ENCODE measurements around the gene PTPRG. TPM values are rescaled to one million over a fixed set of nuclear protein-coding genes. Genes with fewer than 3 reads are reported as not detected.
"Not testable (repeated sequence)": the region's sequence is repeated elsewhere in the genome, so short reads cannot be mapped to it uniquely, and the experiment has no call there.

PTPRG gene
- total and polyA plus RNA-seq, 2 donors: 22.7 to 95.3 TPM

- no peak for DNase-seq (ENCODE audit: extremely low spot score)
These were observed 124.9 kb downstream of the PTPRG start for GRCh38 chr3:61686228-61686648.

DNA sequence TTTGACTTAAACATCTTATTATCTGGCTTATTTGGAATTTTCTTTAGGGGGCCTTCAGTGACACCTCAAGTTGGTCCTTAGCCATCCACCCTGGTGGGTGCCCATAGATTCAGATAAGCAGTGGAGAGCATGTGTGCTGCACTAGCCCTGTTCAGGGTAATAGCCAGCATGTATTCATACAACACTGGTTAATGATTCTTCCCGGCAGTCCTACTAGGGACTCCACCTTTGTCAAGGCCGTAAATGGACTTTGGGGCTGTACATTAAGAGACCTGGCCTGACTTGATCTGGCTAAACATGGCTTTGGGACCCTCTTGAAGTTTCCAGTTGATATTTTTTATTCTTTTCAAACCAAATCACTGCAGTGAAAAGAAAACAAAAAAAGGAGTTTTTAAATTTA is 125.8 kb downstream of the PTPRG start:
- DNase-seq (ENCODE audit: extremely low spot score): no peak
- no peak overlapping the region for H3K27ac ChIP-seq (ENCODE audit: low read depth)
- no peaks in the 10 kb centered on the region for H3K36me3 ChIP-seq (ENCODE audit: insufficient read depth)
- no peaks in the 10 kb centered on the region for H3K4me1 ChIP-seq (ENCODE audit: insufficient read depth)
- no peak overlapping the region for H3K4me3 ChIP-seq (ENCODE audit: low read depth, low read length)
- 96% methylated on average over 2 of the region's 2 CpGs for WGBS

More at GRCh38 chr3:61686228-61686648, 124.9 kb downstream of the PTPRG start:
- WGBS: 94% methylated on average over 3 of the region's 3 CpGs
- no peaks in the 10 kb centered on the region for H3K36me3 ChIP-seq (ENCODE audit: insufficient read depth)
- H3K4me3 ChIP-seq (ENCODE audit: low read depth, low read length): no peak overlapping the region
- no peak overlapping the region for H3K27ac ChIP-seq (ENCODE audit: low read depth)
- no peaks in the 10 kb centered on the region for H3K4me1 ChIP-seq (ENCODE audit: insufficient read depth)

DNA sequence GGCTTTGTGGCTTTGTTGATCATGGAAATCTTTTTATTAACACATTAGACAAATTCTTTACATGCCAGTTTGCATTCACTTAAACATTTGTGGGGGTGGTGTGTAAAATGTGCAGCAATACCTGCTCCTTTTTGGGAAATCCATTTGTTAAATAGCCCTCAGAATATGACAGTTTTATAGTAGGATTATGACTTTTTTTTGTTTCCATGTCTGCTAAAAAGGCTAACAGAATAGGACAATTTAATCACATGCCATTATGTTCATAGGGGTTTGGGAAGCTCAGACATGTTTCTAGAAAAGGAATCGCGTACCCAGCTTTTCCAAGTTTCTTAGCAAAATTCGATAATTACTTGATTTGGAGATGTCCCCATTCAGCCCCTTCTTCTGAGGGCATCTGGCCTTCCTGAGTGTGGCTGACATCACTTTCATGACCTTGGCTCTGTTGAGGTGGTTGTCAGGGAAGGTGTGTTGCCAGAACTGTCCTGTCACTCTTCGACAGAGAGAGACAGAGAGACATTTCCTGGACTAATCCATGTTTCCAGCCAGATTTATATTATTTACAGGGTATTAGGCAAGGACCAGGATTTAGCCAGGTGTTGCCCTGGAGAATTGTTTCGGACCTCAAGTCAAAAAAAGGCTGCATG is 126.4 kb downstream of the PTPRG start:
- DNase-seq (ENCODE audit: extremely low spot score): no peak
- Histone ChIP-seq H3K4me3 (ENCODE audit: low read depth, low read length) (no peak overlapping the region), H3K27ac (ENCODE audit: low read depth) (no peak overlapping the region), H3K36me3 (ENCODE audit: insufficient read depth) (no peaks in the 10 kb centered on the region), H3K4me1 (ENCODE audit: insufficient read depth) (no peaks in the 10 kb centered on the region)
- 82% methylated on average over 5 of the region's 5 CpGs for WGBS

DNA sequence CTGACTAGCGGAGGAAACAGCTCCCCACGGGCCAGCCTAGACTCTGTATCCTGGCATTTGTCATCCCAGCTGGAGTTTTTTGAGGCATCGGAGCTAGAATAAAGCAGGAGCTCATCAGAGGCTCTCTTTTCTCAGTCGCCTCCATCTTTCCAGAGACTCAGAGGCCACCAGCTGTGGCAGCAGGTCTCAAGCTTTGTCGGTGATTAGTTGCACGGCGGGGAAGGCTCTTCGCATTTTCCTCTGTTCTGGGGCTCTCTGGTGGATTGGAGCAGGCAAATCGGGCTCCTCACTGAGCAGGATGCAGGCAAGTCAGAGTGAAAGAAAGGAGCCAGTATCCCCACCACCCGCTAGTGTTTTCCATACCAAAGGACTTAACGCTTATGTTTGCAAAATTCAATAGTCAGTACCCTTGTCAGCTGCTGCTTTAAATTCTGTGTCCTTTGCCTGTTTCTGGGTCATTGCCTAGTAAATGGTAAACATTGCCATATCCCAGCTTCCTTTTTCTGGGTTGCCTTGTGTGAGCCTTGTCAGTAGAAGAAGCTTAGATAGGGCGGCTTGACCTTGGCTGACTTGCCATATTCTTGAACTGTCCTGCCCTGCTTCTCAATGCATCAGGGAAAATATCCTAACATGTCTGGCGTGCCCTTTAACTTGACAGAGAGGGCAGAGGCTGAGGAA is 127.1 kb downstream of the PTPRG start:
- no peak overlapping the region for H3K27ac ChIP-seq (ENCODE audit: low read depth)
- H3K36me3 ChIP-seq (ENCODE audit: insufficient read depth): no peaks in the 10 kb centered on the region
- DNase-seq (ENCODE audit: extremely low spot score): no peak
- no peak overlapping the region for H3K4me3 ChIP-seq (ENCODE audit: low read depth, low read length)
- 80% methylated on average over 13 of the region's 13 CpGs for WGBS
- no peaks in the 10 kb centered on the region for H3K4me1 ChIP-seq (ENCODE audit: insufficient read depth)

GRCh38 chr3:61690016-61690415 is 128.6 kb downstream of the PTPRG start:
- Histone ChIP-seq H3K4me3 (ENCODE audit: low read depth, low read length) (no peak overlapping the region), H3K27ac (ENCODE audit: low read depth) (no peak overlapping the region), H3K36me3 (ENCODE audit: insufficient read depth) (no peaks in the 10 kb centered on the region), H3K4me1 (ENCODE audit: insufficient read depth) (no peaks in the 10 kb centered on the region)
- DNase-seq (ENCODE audit: extremely low spot score): no peak
- 95% methylated on average over 5 of the region's 5 CpGs for WGBS

- Histone ChIP-seq H3K36me3 (ENCODE audit: insufficient read depth) (no peaks in the 10 kb centered on the region), H3K4me3 (ENCODE audit: low read depth, low read length) (no peak overlapping the region), H3K27ac (ENCODE audit: low read depth) (no peak overlapping the region), H3K4me1 (ENCODE audit: insufficient read depth) (no peaks in the 10 kb centered on the region)
- DNase-seq (ENCODE audit: extremely low spot score): no peak
- WGBS: 74% methylated on average over 2 of the region's 2 CpGs
These were observed 130.1 kb downstream of the PTPRG start for GRCh38 chr3:61691466-61691865.

GRCh38 chr3:61697301-61697700 is 135.9 kb downstream of the PTPRG start:
- no peak overlapping the region for H3K27ac ChIP-seq (ENCODE audit: low read depth)
- no peak for DNase-seq (ENCODE audit: extremely low spot score)
- H3K36me3 ChIP-seq (ENCODE audit: insufficient read depth): no peaks in the 10 kb centered on the region
- no peak overlapping the region for H3K4me3 ChIP-seq (ENCODE audit: low read depth, low read length)
- WGBS: 69% methylated on average over 2 of the region's 2 CpGs
- no peaks in the 10 kb centered on the region for H3K4me1 ChIP-seq (ENCODE audit: insufficient read depth)

- DNase-seq (ENCODE audit: extremely low spot score); H3K27ac ChIP-seq (ENCODE audit: low read depth); H3K4me1 ChIP-seq (ENCODE audit: insufficient read depth); H3K36me3 ChIP-seq (ENCODE audit: insufficient read depth); H3K4me3 ChIP-seq (ENCODE audit: low read depth, low read length): not testable (repeated sequence)
- WGBS: 95% methylated on average over 3 of the region's 3 CpGs
These were observed 137.1 kb downstream of the PTPRG start for GRCh38 chr3:61698278-61699072.

DNA sequence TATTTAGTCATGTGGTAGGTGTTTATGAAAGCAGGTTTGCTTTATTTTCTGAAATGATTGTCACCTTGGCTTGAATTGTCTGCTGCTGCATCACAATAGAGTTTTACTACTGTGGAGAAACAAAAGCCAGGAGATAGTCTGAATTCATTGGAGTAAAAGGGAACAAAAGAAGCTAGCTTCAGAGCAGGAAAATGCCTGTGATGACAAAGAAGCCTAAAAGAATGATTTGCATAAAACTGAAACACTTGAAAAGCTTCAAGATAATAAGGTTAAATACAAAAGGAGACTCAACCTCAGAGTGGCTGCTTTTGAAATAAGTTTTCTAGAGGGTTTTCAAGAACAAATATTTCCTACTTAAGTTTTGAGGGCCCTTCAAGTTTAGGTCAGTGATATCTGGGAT is 138.3 kb downstream of the PTPRG start:
- H3K36me3 ChIP-seq (ENCODE audit: insufficient read depth): no peaks in the 10 kb centered on the region
- H3K4me3 ChIP-seq (ENCODE audit: low read depth, low read length): no peak overlapping the region
- DNase-seq (ENCODE audit: extremely low spot score): no peak
- no peak overlapping the region for H3K27ac ChIP-seq (ENCODE audit: low read depth)
- no peaks in the 10 kb centered on the region for H3K4me1 ChIP-seq (ENCODE audit: insufficient read depth)

GRCh38 chr3:61701011-61701410 is 139.6 kb downstream of the PTPRG start:
- H3K4me1 ChIP-seq (ENCODE audit: insufficient read depth): no peaks in the 10 kb centered on the region
- H3K27ac ChIP-seq (ENCODE audit: low read depth): no peak overlapping the region
- no peaks in the 10 kb centered on the region for H3K36me3 ChIP-seq (ENCODE audit: insufficient read depth)
- no peak overlapping the region for H3K4me3 ChIP-seq (ENCODE audit: low read depth, low read length)
- 71% methylated on average over 1 of the region's 1 CpG for WGBS
- DNase-seq (ENCODE audit: extremely low spot score): no peak

DNA sequence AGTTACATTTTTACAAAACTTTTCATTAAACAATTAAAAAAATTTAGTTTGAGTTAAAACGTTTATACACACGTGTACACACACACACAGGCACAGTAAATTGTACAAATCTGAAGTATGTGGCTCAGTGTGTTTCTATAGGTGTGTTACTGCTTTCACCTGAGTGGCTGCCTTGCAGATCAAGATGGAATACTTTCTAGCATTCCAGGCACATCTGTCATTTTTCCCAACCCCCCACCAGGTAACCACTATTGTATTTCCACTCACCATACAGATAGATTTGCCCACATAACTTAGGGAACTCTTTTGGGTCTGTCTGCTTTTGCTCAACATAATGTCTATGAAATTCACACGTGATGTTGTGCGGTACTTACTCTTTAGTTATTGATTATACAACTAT is 141.1 kb downstream of the PTPRG start:
- Histone ChIP-seq H3K4me1 (ENCODE audit: insufficient read depth) (no peaks in the 10 kb centered on the region), H3K4me3 (ENCODE audit: low read depth, low read length) (no peak overlapping the region), H3K27ac (ENCODE audit: low read depth) (no peak overlapping the region), H3K36me3 (ENCODE audit: insufficient read depth) (no peaks in the 10 kb centered on the region)
- WGBS: 84% methylated on average over 4 of the region's 4 CpGs
- no peak for DNase-seq (ENCODE audit: extremely low spot score)

DNA sequence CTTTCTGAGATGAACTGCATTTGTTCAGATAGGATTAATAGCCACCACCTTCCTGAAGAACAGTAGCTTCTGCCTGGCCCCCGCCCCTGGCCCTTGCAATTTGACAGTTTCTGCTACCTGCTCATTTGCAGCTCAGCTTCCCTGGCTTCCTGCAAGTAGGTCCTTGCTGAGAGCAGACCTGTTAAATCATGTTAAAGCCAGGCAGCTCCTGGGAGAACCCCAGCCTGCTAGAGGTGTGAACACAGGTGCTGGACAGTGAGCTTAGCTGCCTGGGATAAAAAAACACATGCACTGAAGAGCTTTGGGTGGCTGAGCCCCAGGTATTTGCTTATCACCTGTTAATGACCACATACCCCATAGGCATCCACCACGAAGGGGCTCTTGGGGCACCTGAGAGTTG is 143.4 kb downstream of the PTPRG start:
- 89% methylated on average over 2 of the region's 2 CpGs for WGBS
- Histone ChIP-seq H3K4me1 (ENCODE audit: insufficient read depth) (no peaks in the 10 kb centered on the region), H3K27ac (ENCODE audit: low read depth) (no peak overlapping the region), H3K36me3 (ENCODE audit: insufficient read depth) (no peaks in the 10 kb centered on the region), H3K4me3 (ENCODE audit: low read depth, low read length) (no peak overlapping the region)
- DNase-seq (ENCODE audit: extremely low spot score): no peak

DNA sequence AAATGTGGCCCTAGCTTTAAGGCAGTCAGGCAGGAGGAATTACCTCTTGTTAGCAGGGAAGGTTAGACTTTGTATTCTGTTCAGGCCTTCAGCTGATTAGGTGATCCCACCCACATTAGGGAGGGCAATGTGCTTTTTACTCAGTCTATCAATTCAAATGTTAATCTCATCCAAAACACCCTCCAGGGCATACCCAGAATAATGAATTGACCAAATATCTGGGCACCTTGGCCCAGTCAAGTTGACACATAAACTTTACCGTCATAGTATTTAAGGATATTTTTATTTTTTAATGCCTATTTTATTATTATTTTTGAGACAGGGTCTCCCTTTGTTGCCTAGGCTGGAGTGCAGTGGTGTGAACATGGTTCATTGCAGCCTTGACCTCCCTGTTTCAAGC is 146.1 kb downstream of the PTPRG start:
- Histone ChIP-seq H3K4me1 (ENCODE audit: insufficient read depth) (no peaks in the 10 kb centered on the region), H3K27ac (ENCODE audit: low read depth) (no peak overlapping the region), H3K36me3 (ENCODE audit: insufficient read depth) (no peaks in the 10 kb centered on the region), H3K4me3 (ENCODE audit: low read depth, low read length) (no peak overlapping the region)
- no peak for DNase-seq (ENCODE audit: extremely low spot score)
- WGBS: 98% methylated on average over 1 of the region's 1 CpG

DNA sequence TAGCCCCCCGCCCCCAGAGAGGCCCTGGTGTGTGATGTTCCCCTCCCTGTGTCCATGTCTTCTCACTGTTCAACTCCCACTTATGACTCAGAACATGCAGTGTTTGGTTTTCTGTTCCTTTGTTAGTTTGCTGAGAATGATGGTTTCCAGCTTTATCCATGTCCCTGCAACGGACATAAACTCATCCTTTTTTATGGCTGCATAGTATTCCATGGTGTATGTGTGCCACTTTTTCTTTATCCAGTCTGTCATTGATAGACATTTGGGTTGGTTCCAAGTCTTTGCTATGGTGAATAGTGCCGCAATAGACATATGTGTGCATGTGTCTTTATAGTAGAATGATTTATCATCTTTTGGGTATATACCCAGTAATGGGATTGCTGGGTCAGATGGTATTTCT is 149.5 kb downstream of the PTPRG start:
- H3K4me3 ChIP-seq (ENCODE audit: low read depth, low read length); H3K27ac ChIP-seq (ENCODE audit: low read depth); H3K36me3 ChIP-seq (ENCODE audit: insufficient read depth); DNase-seq (ENCODE audit: extremely low spot score); H3K4me1 ChIP-seq (ENCODE audit: insufficient read depth): not testable (repeated sequence)
- 95% methylated on average over 3 of the region's 3 CpGs for WGBS
